Liver (tissue), 9 donors: ENCODE measurements around the gene FGF21. TPM values are rescaled to one million over a fixed set of nuclear protein-coding genes. Genes with fewer than 3 reads are reported as not detected.

Experiments used
- DNase-seq: peaks from one replicate; pipeline ENCODE4 v3.0.0-alpha.2; 2017; ENCODE audit warnings: low spot score
- H3K27ac ChIP-seq, 2 donors: one replicate each; pipeline ENCODE4 v1.7.0; 2013; ENCODE audit warnings: inconsistent platforms in 2 of 2, low read length in 2 of 2, control low read depth in 1 of 2, low read depth in 1 of 2, mild to moderate bottlenecking in 1 of 2
- H3K27me3 ChIP-seq, 4 donors: one replicate each; pipeline versions ENCODE4 v1.6.1 to v1.7.0; 2013; ENCODE audit warnings: low read length in 3 of 4, inconsistent platforms in 1 of 4, mild to moderate bottlenecking in 1 of 4, moderate library complexity in 1 of 4; ENCODE audit not compliant: control insufficient read depth in 4 of 4, insufficient read depth in 4 of 4
- H3K36me3 ChIP-seq, 4 donors: one replicate each; pipeline versions ENCODE4 v1.6.1 to v1.7.0; 2013; ENCODE audit warnings: low read length in 3 of 4, mild to moderate bottlenecking in 3 of 4, low read depth in 1 of 4, moderate library complexity in 1 of 4; ENCODE audit not compliant: control insufficient read depth in 4 of 4, insufficient read depth in 3 of 4
- H3K4me1 ChIP-seq, 4 donors: one replicate each; pipeline versions ENCODE4 v1.6.1 to v1.7.0; 2013; ENCODE audit warnings: low read length in 3 of 4, mild to moderate bottlenecking in 3 of 4, moderate library complexity in 1 of 4; ENCODE audit not compliant: control insufficient read depth in 4 of 4, insufficient read depth in 4 of 4
- H3K4me3 ChIP-seq, 3 donors: one replicate each; pipeline versions ENCODE4 v1.6.1 to v1.7.0; 2013; ENCODE audit warnings: low read length in 3 of 3, control low read depth in 1 of 3, low read depth in 1 of 3, mild to moderate bottlenecking in 1 of 3
- H3K9ac ChIP-seq, 2 donors: one replicate each; pipeline ENCODE4 v1.7.0; 2013; ENCODE audit warnings: low read length in 2 of 2, mild to moderate bottlenecking in 2 of 2, moderate library complexity in 2 of 2, control low read depth in 1 of 2, low read depth in 1 of 2
- H3K9me3 ChIP-seq, 4 donors: one replicate each; pipeline versions ENCODE4 v1.6.1 to v1.7.0; 2013; ENCODE audit warnings: low read length in 3 of 4; ENCODE audit not compliant: control insufficient read depth in 4 of 4
- CTCF ChIP-seq: fragments of 150-350 bp; IDR thresholded peaks from 2 replicates; pipeline ENCODE4 v1.5.1; 2017; ENCODE audit warnings: improper control_type of control experiment, low read depth, low read length; ENCODE audit not compliant: missing input control
- FOXA1 ChIP-seq: IDR thresholded peaks from 2 replicates; pipeline ENCODE4 v1.6.1; 2016; ENCODE audit warnings: antibody characterized with exemption
- FOXA2 ChIP-seq: IDR thresholded peaks from 2 replicates; pipeline ENCODE4 v1.6.1; 2016; ENCODE audit warnings: antibody characterized with exemption
- HNF4A ChIP-seq, 2 donors: conservative IDR thresholded peaks; 2 replicates each; pipeline ENCODE4 v1.6.1; 2016; ENCODE audit warnings: antibody characterized with exemption in 2 of 2, mild to moderate bottlenecking in 2 of 2
- JUND ChIP-seq, 2 donors: IDR thresholded peaks; 2 replicates each; pipeline ENCODE4 v1.6.1; 2016; ENCODE audit warnings: antibody characterized with exemption in 2 of 2
- MAX ChIP-seq: IDR thresholded peaks from 2 replicates; pipeline ENCODE4 v1.6.1; 2016; ENCODE audit warnings: antibody characterized with exemption
- NR2F2 ChIP-seq: IDR thresholded peaks from 2 replicates; pipeline ENCODE4 v1.6.1; 2016; ENCODE audit warnings: antibody characterized with exemption
- RAD21 ChIP-seq, 2 donors: IDR thresholded peaks; 2 replicates each; pipeline ENCODE4 v1.6.1; 2016; ENCODE audit warnings: antibody characterized with exemption in 2 of 2, mild to moderate bottlenecking in 2 of 2
- RXRA ChIP-seq, 2 donors: IDR thresholded peaks; 2 replicates each; pipeline ENCODE4 v1.6.1; 2017 to 2018; ENCODE audit warnings: antibody characterized with exemption in 2 of 2, mild to moderate bottlenecking in 1 of 2
- SP1 ChIP-seq: IDR thresholded peaks from 2 replicates; pipeline ENCODE4 v1.6.1; 2018; ENCODE audit warnings: antibody characterized with exemption, mild to moderate bottlenecking
- TAF1 ChIP-seq: conservative IDR thresholded peaks from 2 replicates; pipeline ENCODE4 v1.6.1; 2016; ENCODE audit warnings: antibody characterized with exemption, mild to moderate bottlenecking
- YY1 ChIP-seq: IDR thresholded peaks from 2 replicates; pipeline ENCODE4 v1.6.1; 2016; ENCODE audit warnings: antibody characterized with exemption, mild to moderate bottlenecking
- ZBTB33 ChIP-seq: IDR thresholded peaks from 2 replicates; pipeline ENCODE4 v1.6.1; 2016; ENCODE audit warnings: antibody characterized with exemption
- WGBS: extraction: QIAGEN DNeasy Blood & Tissue Kit; methylation state at CpG from one replicate; pipeline ENCODE4 v1.1.7; 2013; 5-methylcytosine and 5-hydroxymethylcytosine counted together
- polyA plus RNA-seq, 2 donors: library from polyadenylated mRNA; stranded (reverse) in 1 of 2; unstranded in 1 of 2; fragments of 200-250 nt in 1 of 2; fragments of >200 nt in 1 of 2; fragmentation: Nextera tagmentation in 1 of 2; extraction: Ambion mirVana in 1 of 2; gene quantifications; one replicate each; pipeline versions ENCODE4 v1.2.1 to v1.2.3, GENCODE V29; 2013 to 2015
- total RNA-seq, 2 donors: library from RNA; depleted of rRNA; stranded (reverse); fragments of >200 nt; gene quantifications; one replicate each; pipeline ENCODE4 v1.2.3, GENCODE V29; 2014
- TF ChIP-seq, protein P1 (sequence below): IDR thresholded peaks from 2 replicates; pipeline ENCODE4 v1.6.1; 2016; ENCODE audit warnings: antibody characterized with exemption, mild to moderate bottlenecking
- TF ChIP-seq, protein P2 (sequence below): IDR thresholded peaks from 2 replicates; pipeline ENCODE4 v1.6.1; 2016; ENCODE audit warnings: antibody characterized with exemption
- donor health status: healthy.
- donor health status: healthy.
- donor health status: healthy.
- donor health status: healthy.
- donor health status: healthy.

Gene FGF21
- total and polyA plus RNA-seq, 4 donors, result 5.5 to 18.5 (median 6.5) TPM; not detected in 1

DNA sequence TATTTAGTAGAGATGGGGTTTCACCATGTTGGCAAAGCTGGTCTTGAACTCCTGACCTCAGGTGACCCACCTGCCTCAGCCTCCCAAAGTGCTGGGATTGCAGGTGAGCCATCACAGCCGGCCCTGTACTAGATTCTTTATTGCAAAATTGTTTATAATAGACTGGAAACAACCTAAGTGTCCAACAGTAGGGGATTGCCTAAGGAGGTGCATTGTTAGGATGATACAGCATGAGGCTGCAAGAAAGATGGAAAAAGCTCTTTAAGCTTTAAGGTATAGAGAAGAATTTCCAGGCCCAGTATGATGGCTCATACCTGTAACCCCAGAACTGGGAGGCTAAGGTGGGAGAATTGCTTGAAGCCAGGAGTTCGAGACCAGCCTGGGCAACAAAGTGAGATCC is 47.3 kb downstream of the FGF21 start:
- no peaks in the 10 kb centered on the region for H3K27me3 ChIP-seq
- 86% methylated on average over 2 of the region's 2 CpGs for WGBS
- peaks cover 0 to 6% (median 0%) of the 10 kb centered on the region in 4 donors for H3K36me3 ChIP-seq
- H3K9me3 ChIP-seq, result no peaks in the 10 kb centered on the region
- peaks cover 0 to 12% (median 5%) of the 10 kb centered on the region in 4 donors for H3K4me1 ChIP-seq
- no peak overlapping the region for H3K9ac ChIP-seq
- TF ChIP-seq, protein P1, sequence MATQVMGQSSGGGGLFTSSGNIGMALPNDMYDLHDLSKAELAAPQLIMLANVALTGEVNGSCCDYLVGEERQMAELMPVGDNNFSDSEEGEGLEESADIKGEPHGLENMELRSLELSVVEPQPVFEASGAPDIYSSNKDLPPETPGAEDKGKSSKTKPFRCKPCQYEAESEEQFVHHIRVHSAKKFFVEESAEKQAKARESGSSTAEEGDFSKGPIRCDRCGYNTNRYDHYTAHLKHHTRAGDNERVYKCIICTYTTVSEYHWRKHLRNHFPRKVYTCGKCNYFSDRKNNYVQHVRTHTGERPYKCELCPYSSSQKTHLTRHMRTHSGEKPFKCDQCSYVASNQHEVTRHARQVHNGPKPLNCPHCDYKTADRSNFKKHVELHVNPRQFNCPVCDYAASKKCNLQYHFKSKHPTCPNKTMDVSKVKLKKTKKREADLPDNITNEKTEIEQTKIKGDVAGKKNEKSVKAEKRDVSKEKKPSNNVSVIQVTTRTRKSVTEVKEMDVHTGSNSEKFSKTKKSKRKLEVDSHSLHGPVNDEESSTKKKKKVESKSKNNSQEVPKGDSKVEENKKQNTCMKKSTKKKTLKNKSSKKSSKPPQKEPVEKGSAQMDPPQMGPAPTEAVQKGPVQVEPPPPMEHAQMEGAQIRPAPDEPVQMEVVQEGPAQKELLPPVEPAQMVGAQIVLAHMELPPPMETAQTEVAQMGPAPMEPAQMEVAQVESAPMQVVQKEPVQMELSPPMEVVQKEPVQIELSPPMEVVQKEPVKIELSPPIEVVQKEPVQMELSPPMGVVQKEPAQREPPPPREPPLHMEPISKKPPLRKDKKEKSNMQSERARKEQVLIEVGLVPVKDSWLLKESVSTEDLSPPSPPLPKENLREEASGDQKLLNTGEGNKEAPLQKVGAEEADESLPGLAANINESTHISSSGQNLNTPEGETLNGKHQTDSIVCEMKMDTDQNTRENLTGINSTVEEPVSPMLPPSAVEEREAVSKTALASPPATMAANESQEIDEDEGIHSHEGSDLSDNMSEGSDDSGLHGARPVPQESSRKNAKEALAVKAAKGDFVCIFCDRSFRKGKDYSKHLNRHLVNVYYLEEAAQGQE, result no peak
- TF ChIP-seq TAF1, result no peak
- no peak overlapping the region for H3K4me3 ChIP-seq
- DNase-seq, result no peak
- H3K27ac ChIP-seq, result no peak overlapping the region

DNA sequence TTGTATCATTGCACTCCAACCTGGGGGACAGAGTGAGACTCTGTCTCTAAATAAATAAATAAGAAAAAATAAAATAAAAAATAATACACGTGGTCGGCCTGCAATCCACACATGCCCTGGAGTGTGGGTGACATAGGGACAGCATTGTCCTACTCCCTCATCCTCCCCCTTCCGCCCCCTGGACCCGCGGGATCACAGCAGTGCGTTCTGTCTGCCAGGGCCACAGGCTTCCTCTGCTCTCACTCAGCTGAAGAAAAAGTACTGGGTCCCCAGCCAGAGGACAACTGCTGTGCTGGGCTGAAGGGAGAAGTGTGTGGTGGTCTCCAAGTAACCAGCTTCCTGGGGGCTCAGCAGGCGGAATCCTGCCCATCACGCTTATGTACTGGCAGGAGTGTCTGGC is 49.2 kb downstream of the FGF21 start:
- Histone ChIP-seq H3K36me3 (peaks cover 0 to 4% (median 0%) of the 10 kb centered on the region in 4 donors), H3K27ac (no peak overlapping the region), H3K9me3 (no peaks in the 10 kb centered on the region), H3K4me3 (no peak overlapping the region), H3K9ac (no peak overlapping the region), H3K27me3 (no peaks in the 10 kb centered on the region), H3K4me1 (peaks cover 2 to 30% (median 21%) of the 10 kb centered on the region in 4 donors)
- no peak for DNase-seq
- TF ChIP-seq NR2F2, result no peak
- no peak for TF ChIP-seq TAF1
- TF ChIP-seq SP1, result no peak
- no peak for TF ChIP-seq FOXA2
- TF ChIP-seq YY1, result no peak
- TF ChIP-seq MAX, result no peak
- no peak for TF ChIP-seq RXRA (IDR thresholded peaks at IDR 0.05)
- TF ChIP-seq JUND (IDR thresholded peaks at IDR 0.05), result no peak
- no peak for TF ChIP-seq FOXA1
- TF ChIP-seq HNF4A (conservative IDR thresholded peaks at IDR 0.05), result no peak
- TF ChIP-seq, protein P2, sequence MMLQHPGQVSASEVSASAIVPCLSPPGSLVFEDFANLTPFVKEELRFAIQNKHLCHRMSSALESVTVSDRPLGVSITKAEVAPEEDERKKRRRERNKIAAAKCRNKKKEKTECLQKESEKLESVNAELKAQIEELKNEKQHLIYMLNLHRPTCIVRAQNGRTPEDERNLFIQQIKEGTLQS, result no peak
- no peak for TF ChIP-seq RAD21 (IDR thresholded peaks at IDR 0.05)
- no peak for TF ChIP-seq ZBTB33
- TF ChIP-seq CTCF, result no peak
- 89% methylated on average over 8 of the region's 8 CpGs for WGBS
